Endothelial cell of umbilical vein (primary cell): ENCODE measurements around the gene MRPL32. TPM values are rescaled to one million over a fixed set of nuclear protein-coding genes. Genes with fewer than 3 reads are reported as not detected.

Experiments used
- BruUV-seq: library from RNA; stranded (reverse); fragments of 400-500 nt; replicated peaks from 2 replicates; lab custom pipeline; 2021; lab: Mats Ljungman, UMichigan
- CTCF ChIA-PET: fragments of 300-600, 350-600 bp; sonication (Branson Sonifier 250); formaldehyde crosslinking; loops from one replicate; lab custom pipeline; 2021; ENCODE audit warnings: antibody characterized with exemption, inconsistent platforms; lab: Charles Lee
- POLR2A ChIA-PET: fragments of 300-600, 350-600 bp; sonication (Branson Sonifier 250); formaldehyde crosslinking; loops from one replicate; lab custom pipeline; 2021; ENCODE audit warnings: antibody characterized with exemption, inconsistent platforms; lab: Charles Lee
- DNase-seq: peaks from one replicate; pipeline ENCODE4 v3.0.0-alpha.2; 2011; ENCODE audit warnings: low read depth, low spot score
- FAIRE-seq: peaks from 2 replicates; lab custom pipeline; 2011; peaks lifted over from hg19 to GRCh38; lab: Jason Lieb, UNC
- H2AFZ ChIP-seq: 2 replicates; pipeline ENCODE4 v1.6.0; 2012; ENCODE audit warnings: low read depth, low read length, control low read depth, inconsistent platforms
- H3K27ac ChIP-seq: 2 replicates; pipeline ENCODE4 v1.5.1; 2011; ENCODE audit warnings: low read depth, mild to moderate bottlenecking, control low read depth, low read length, moderate library complexity; ENCODE audit not compliant: insufficient read depth
- H3K27me3 ChIP-seq, 2 experiments: 2 replicates each; pipeline versions ENCODE4 v1.6.0 to v1.6.1; 2011; ENCODE audit warnings: low read length in 2 of 2, mixed read lengths in 1 of 2; ENCODE audit not compliant: control insufficient read depth in 2 of 2, insufficient read depth in 2 of 2
- H3K36me3 ChIP-seq, 2 experiments: 2 replicates in 1 of 2; 3 replicates in 1 of 2; pipeline ENCODE4 v1.5.1; 2011; ENCODE audit warnings: low read length in 2 of 2, mild to moderate bottlenecking in 1 of 2, moderate library complexity in 1 of 2; ENCODE audit not compliant: control insufficient read depth in 2 of 2, insufficient read depth in 2 of 2; ENCODE audit errors: extremely low read depth in 1 of 2
- H3K4me1 ChIP-seq: 3 replicates; pipeline ENCODE4 v1.5.1; 2011; ENCODE audit warnings: mild to moderate bottlenecking, low read length; ENCODE audit not compliant: control insufficient read depth, insufficient read depth; ENCODE audit errors: extremely low read depth
- H3K4me2 ChIP-seq: 2 replicates; pipeline ENCODE4 v1.6.1; 2011; ENCODE audit warnings: low read length, control low read depth, mixed read lengths; ENCODE audit not compliant: insufficient read depth
- H3K4me3 ChIP-seq, 3 experiments: fragments of 200-600 bp in 1 of 3; sonication (generic), shearing (Covaris generic) in 1 of 3; replicated peaks in 1 of 3; 2 replicates each; pipeline ENCODE4 v1.5.1; 2011 to 2016; ENCODE audit warnings: control low read depth in 3 of 3, low read length in 3 of 3, mild to moderate bottlenecking in 2 of 3, inconsistent platforms in 1 of 3, low read depth in 1 of 3, moderate library complexity in 1 of 3; ENCODE audit not compliant: insufficient read depth in 1 of 3
- H3K79me2 ChIP-seq: 2 replicates; pipeline ENCODE4 v1.6.0; 2012; ENCODE audit warnings: low read length, inconsistent platforms; ENCODE audit not compliant: control insufficient read depth, insufficient read depth
- H3K9ac ChIP-seq: replicated peaks from 2 replicates; pipeline ENCODE3; 2011; ENCODE audit warnings: low read length, control low read depth; ENCODE audit not compliant: insufficient read depth; ENCODE audit errors: extremely low read depth
- H3K9me1 ChIP-seq: replicated peaks from 3 replicates; pipeline ENCODE4 v1.6.0; 2011; ENCODE audit warnings: mild to moderate bottlenecking, low read length; ENCODE audit not compliant: control insufficient read depth, insufficient read depth; ENCODE audit errors: extremely low read depth
- H3K9me3 ChIP-seq: replicated peaks from 2 replicates; pipeline ENCODE4 v1.5.1; 2012; ENCODE audit warnings: low read length, inconsistent platforms; ENCODE audit not compliant: control insufficient read depth, insufficient read depth
- H4K20me1 ChIP-seq: replicated peaks from 2 replicates; pipeline ENCODE3; 2011; ENCODE audit warnings: mild to moderate bottlenecking, low read length; ENCODE audit not compliant: control insufficient read depth, insufficient read depth; ENCODE audit errors: extremely low read depth
- CTCF ChIP-seq, 2 donors: IDR thresholded peaks; 1 replicate in 1 of 2; 2 replicates in 1 of 2; pipeline ENCODE4 v1.5.1; 2011; ENCODE audit warnings: low read length in 2 of 2, mild to moderate bottlenecking in 2 of 2, moderate library complexity in 2 of 2, control low read depth in 1 of 2, inconsistent platforms in 1 of 2, low read depth in 1 of 2; ENCODE audit not compliant: insufficient read depth in 1 of 2; ENCODE audit errors: extremely low read depth in 1 of 2
- EZH2 ChIP-seq: IDR thresholded peaks from 2 replicates; pipeline ENCODE4 v1.6.1; 2012; ENCODE audit warnings: borderline replicate concordance, low read depth, mild to moderate bottlenecking, moderate library complexity, low read length, inconsistent platforms; ENCODE audit not compliant: severe bottlenecking
- FOS ChIP-seq: IDR thresholded peaks from 2 replicates; pipeline ENCODE4 v1.6.1; 2011; ENCODE audit warnings: mild to moderate bottlenecking, low read length, moderate library complexity, borderline replicate concordance; ENCODE audit not compliant: insufficient read depth
- GATA2 ChIP-seq: IDR thresholded peaks from 2 replicates; pipeline ENCODE4 v1.7.0; 2011; ENCODE audit warnings: low read depth, mild to moderate bottlenecking, moderate library complexity, mixed read lengths, low read length; ENCODE audit not compliant: insufficient read length, insufficient read depth
- JUN ChIP-seq: IDR thresholded peaks from 2 replicates; pipeline ENCODE4 v1.6.1; 2011; ENCODE audit warnings: borderline replicate concordance, low read depth; ENCODE audit not compliant: insufficient read length, insufficient read depth
- MAX ChIP-seq: IDR thresholded peaks from 2 replicates; pipeline ENCODE4 v1.6.1; 2011; ENCODE audit not compliant: insufficient read depth, insufficient read length
- MYC ChIP-seq: IDR thresholded peaks from one replicate; pipeline ENCODE4 v1.6.1; 2011; ENCODE audit warnings: mild to moderate bottlenecking, low read depth, low read length
- POLR2A ChIP-seq: IDR thresholded peaks from 2 replicates; pipeline ENCODE4 v1.6.1; 2012; ENCODE audit warnings: low read depth, mild to moderate bottlenecking, control low read depth, low read length
- POLR2AphosphoS5 ChIP-seq: IDR thresholded peaks from 2 replicates; pipeline ENCODE4 v1.6.1; 2012; ENCODE audit warnings: low read depth, mild to moderate bottlenecking, control low read depth, low read length, moderate library complexity; ENCODE audit not compliant: insufficient read depth
- dilution Hi-C: fragments of 300-500 bp; cut with MboI; formaldehyde crosslinking; loops from one replicate; pipeline ENCODE4 v1.15.0; 2019; ENCODE audit warnings: low sequenced_read_pairs; ENCODE audit not compliant: extremely low pct_ligation_motif_present
- intact Hi-C: fragments of 100-400 bp; cut with micrococcal nuclease; formaldehyde crosslinking; loops from one replicate; pipeline ENCODE4 v1.10.0; 2022
- polyA plus RNA-seq, 4 experiments: library from polyadenylated mRNA; depleted of rRNA in 3 of 4; stranded (reverse) in 3 of 4; unstranded in 1 of 4; fragments of >200 nt; gene quantifications; 2 replicates each; pipeline versions ENCODE4 v1.2.1 to v1.2.3, GENCODE V29; 2011 to 2012; ENCODE audit warnings: missing spikeins in 1 of 4
- total RNA-seq: library from RNA; stranded (reverse); gene quantifications from 2 replicates; pipeline ENCODE4 v1.2.3, GENCODE V29; 2021

The MRPL32 gene
- total and polyA plus RNA-seq, 2 donors (not counting 3 experiments of a cell fraction or from before 2014, with no cell fraction given) = 39.9 to 62.2 TPM

- intact Hi-C loops = loop anchor here (1.0 kb wide), 1 partner anchor 19 kb away; no protein-coding TSS in a partner anchor
- H3K4me2 ChIP-seq = no peak overlapping the region
- FAIRE-seq = no peak
Measured at GRCh38 chr7:42907316-42907715, 24.9 kb upstream of the MRPL32 start.

More at GRCh38 chr7:42907316-42907715, 24.9 kb upstream of the MRPL32 start:
- no peak overlapping the region for H3K27ac ChIP-seq
- H3K4me3 ChIP-seq = no peak overlapping the region
- dilution Hi-C loops = no loop called here
- H3K4me1 ChIP-seq = peaks cover 9% of the 10 kb centered on the region
- DNase-seq = no peak
- ChIA-PET CTCF (interaction anchor here (1.2 to 1.6 kb wide), 2 partner anchors 30 to 966 kb away, joined by 3 to 5 read pairs; no protein-coding TSS in a partner anchor), POLR2A (no interaction called here)
- no peaks in the 10 kb centered on the region for H3K79me2 ChIP-seq
- peaks cover 0 to under 1% of the 10 kb centered on the region in 2 experiments for H3K27me3 ChIP-seq
- no peaks in the 10 kb centered on the region for H3K9me1 ChIP-seq
- no peak for TF ChIP-seq CTCF (IDR thresholded peaks at IDR 0.05; ENCODE audit: extremely low read depth in 1 of 2, insufficient read depth in 1 of 2, low read depth in 1 of 2, low read length in 2 of 2)
- TF ChIP-seq POLR2AphosphoS5 = no peak
- no peak for TF ChIP-seq JUN
- no peak for TF ChIP-seq POLR2A
- no peak for TF ChIP-seq EZH2
- TF ChIP-seq MAX = no peak
- TF ChIP-seq GATA2 = no peak
- no peak for TF ChIP-seq FOS
- no peak for TF ChIP-seq MYC
- no peaks in the 10 kb centered on the region for H4K20me1 ChIP-seq
- BruUV-seq = no TSS peak
- no peaks in the 10 kb centered on the region for H3K9me3 ChIP-seq
- no peak overlapping the region for H2AFZ ChIP-seq
- H3K36me3 ChIP-seq = no peaks in the 10 kb centered on the region
- no peak overlapping the region for H3K9ac ChIP-seq
